GM23338 (cell line): Measurements from ENCODE around the gene PHYHIPL. TPM values are rescaled to one million over a fixed set of nuclear protein-coding genes. Genes with fewer than 3 reads are reported as not detected.

ENCODE experiments used
- ATAC-seq: fragments of 200-7000 bp; cut with Tn5 transposase; 3 replicates; pipeline ENCODE4 v1.9.1; 2020
- DNase-seq: peaks from one replicate; pipeline ENCODE4 v3.0.0-alpha.2; 2015; ENCODE audit warnings: low spot score
- H2AFZ ChIP-seq: fragments of 200-600 bp; sonication (generic); 2 replicates; pipeline ENCODE4 v1.8.0; 2016; ENCODE audit warnings: antibody characterized with exemption, mild to moderate bottlenecking, moderate library complexity
- H3F3A ChIP-seq: fragments of 200-600 bp; sonication (generic); replicated peaks from 2 replicates; pipeline ENCODE4 v1.8.0; 2017; ENCODE audit warnings: antibody characterized with exemption, mixed run types, low read depth
- H3K27ac ChIP-seq: fragments of 200-600 bp; sonication (generic); 2 replicates; pipeline ENCODE4 v1.6.1; 2016; ENCODE audit warnings: low read depth
- H3K27me3 ChIP-seq: fragments of 200-600 bp; sonication (generic); 2 replicates; pipeline ENCODE4 v1.8.0; 2016; ENCODE audit warnings: mild to moderate bottlenecking, mixed run types, moderate library complexity; ENCODE audit not compliant: insufficient read depth
- H3K36me3 ChIP-seq: fragments of 200-600 bp; sonication (generic); 2 replicates; pipeline ENCODE4 v1.8.0; 2016; ENCODE audit warnings: mild to moderate bottlenecking; ENCODE audit not compliant: insufficient read depth
- H3K4me1 ChIP-seq: fragments of 200-600 bp; sonication (generic); 2 replicates; pipeline ENCODE4 v1.8.0; 2016; ENCODE audit warnings: mild to moderate bottlenecking, moderate library complexity; ENCODE audit not compliant: insufficient read depth
- H3K4me2 ChIP-seq: fragments of 200-600 bp; sonication (generic); 2 replicates; pipeline ENCODE4 v1.7.1; 2017; ENCODE audit warnings: mixed run types
- H3K4me3 ChIP-seq: fragments of 200-600 bp; sonication (generic); 2 replicates; pipeline ENCODE4 v1.6.1; 2016; ENCODE audit warnings: mixed run types
- H3K79me2 ChIP-seq: fragments of 200-600 bp; sonication (generic); replicated peaks from 2 replicates; pipeline ENCODE4 v1.8.0; 2017; ENCODE audit warnings: mild to moderate bottlenecking; ENCODE audit not compliant: insufficient read depth
- H3K9me2 ChIP-seq: fragments of 200-600 bp; sonication (generic); 2 replicates; pipeline ENCODE4 v1.8.0; 2017; ENCODE audit not compliant: insufficient read depth
- H4K20me1 ChIP-seq: fragments of 200-600 bp; sonication (generic); replicated peaks from 2 replicates; pipeline ENCODE4 v1.8.0; 2017; ENCODE audit warnings: mild to moderate bottlenecking; ENCODE audit not compliant: insufficient read depth
- H3K27ac Mint-ChIP-seq: 2 replicates; pipeline ENCODE4 v1.8.0; 2020; ENCODE audit warnings: inconsistent platforms, mild to moderate bottlenecking, moderate library complexity, mixed read lengths
- H3K27me3 Mint-ChIP-seq: 3 replicates; pipeline ENCODE4 v1.8.0; 2022; ENCODE audit warnings: low read depth, mild to moderate bottlenecking, moderate library complexity, mixed read lengths, inconsistent platforms; ENCODE audit not compliant: insufficient read depth, poor library complexity
- H3K36me3 Mint-ChIP-seq: 3 replicates; pipeline ENCODE4 v1.8.0; 2021; ENCODE audit warnings: low read depth, mild to moderate bottlenecking, inconsistent platforms, moderate library complexity, mixed read lengths
- H3K4me1 Mint-ChIP-seq: 3 replicates; pipeline ENCODE4 v1.8.0; 2020; ENCODE audit warnings: mild to moderate bottlenecking, inconsistent platforms, mixed read lengths
- H3K4me3 Mint-ChIP-seq: 3 replicates; pipeline ENCODE4 v1.8.0; 2021; ENCODE audit warnings: moderate library complexity, mild to moderate bottlenecking, inconsistent platforms, mixed read lengths
- H3K9me3 Mint-ChIP-seq: 3 replicates; pipeline ENCODE4 v1.8.0; 2020; ENCODE audit warnings: moderate library complexity, mild to moderate bottlenecking, inconsistent platforms, mixed read lengths
- CREB1 ChIP-seq: fragments of 250-450 bp; sonication (Bioruptor Pico); IDR thresholded peaks from 2 replicates; pipeline ENCODE4 v1.5.0; 2020; ENCODE audit warnings: low read depth, mild to moderate bottlenecking, moderate library complexity
- CTCF ChIP-seq, 2 experiments: fragments of 200-600 bp in 1 of 2; sonication (generic) in 1 of 2; conservative IDR thresholded peaks; 2 replicates each; pipeline versions ENCODE4 v1.5.1 to v1.6.1; 2016 to 2017; ENCODE audit warnings: antibody characterized with exemption in 2 of 2, low read depth in 2 of 2, mild to moderate bottlenecking in 2 of 2, moderate library complexity in 1 of 2
- ETS1 ChIP-seq: IDR thresholded peaks from 2 replicates; pipeline ENCODE4 v1.6.1; 2016; ENCODE audit warnings: antibody characterized with exemption
- EZH2 ChIP-seq: fragments of 200-600 bp; sonication (generic); IDR thresholded peaks from one replicate; pipeline ENCODE4 v1.8.0; 2017; ENCODE audit warnings: antibody characterized with exemption, mild to moderate bottlenecking, low read depth; ENCODE audit not compliant: unreplicated experiment
- EZH2phosphoT487 ChIP-seq: fragments of 200-600 bp; sonication (generic); IDR thresholded peaks from one replicate; pipeline ENCODE4 v1.8.1; 2018; ENCODE audit warnings: antibody characterized with exemption; ENCODE audit not compliant: unreplicated experiment
- JUNB ChIP-seq: IDR thresholded peaks from one replicate; pipeline ENCODE4 v1.6.1; 2016; ENCODE audit warnings: antibody characterized with exemption; ENCODE audit not compliant: unreplicated experiment
- NANOG ChIP-seq: IDR thresholded peaks from 2 replicates; pipeline ENCODE4 v1.6.1; 2016; ENCODE audit warnings: antibody characterized with exemption, borderline replicate concordance
- POLR2AphosphoS5 ChIP-seq: IDR thresholded peaks from 2 replicates; pipeline ENCODE4 v1.6.1; 2016; ENCODE audit warnings: antibody characterized with exemption, low read depth
- STAT1 ChIP-seq: IDR thresholded peaks from one replicate; pipeline ENCODE4 v1.6.1; 2016; ENCODE audit warnings: antibody characterized with exemption; ENCODE audit not compliant: unreplicated experiment
- ZNF114 ChIP-seq: fragments of 250-450 bp; sonication (Bioruptor Pico); IDR thresholded peaks from 2 replicates; pipeline ENCODE4 v1.5.0; 2020; ENCODE audit warnings: mild to moderate bottlenecking, moderate library complexity
- ZNF331 ChIP-seq: fragments of 250-450 bp; sonication (Bioruptor Pico); IDR thresholded peaks from 2 replicates; pipeline ENCODE4 v1.5.0; 2020; ENCODE audit warnings: low read depth, mild to moderate bottlenecking, moderate library complexity
- polyA plus RNA-seq: library from polyadenylated mRNA; unstranded; fragments of >200 nt; fragmentation: Nextera tagmentation; extraction: Ambion mirVana; gene quantifications from 2 replicates; pipeline ENCODE4 v1.2.1, GENCODE V29; 2016
- total RNA-seq: library from RNA; depleted of rRNA; stranded (reverse); fragments of >200 nt; shearing (Covaris generic); gene quantifications from 2 replicates; pipeline ENCODE4 v1.2.3, GENCODE V29; 2014
- TF ChIP-seq, protein P1 (sequence below): fragments of 250-450 bp; sonication (Bioruptor Pico); IDR thresholded peaks from 2 replicates; pipeline ENCODE4 v1.5.0; 2020; ENCODE audit warnings: mild to moderate bottlenecking, moderate library complexity
- TF ChIP-seq, protein P2 (sequence below): IDR thresholded peaks from one replicate; pipeline ENCODE4 v1.6.1; 2018; ENCODE audit warnings: antibody characterized with exemption; ENCODE audit not compliant: unreplicated experiment

The PHYHIPL gene
- total and polyA plus RNA-seq, 2 experiments from 2014 or later: 0.24 to 0.27 TPM

DNA sequence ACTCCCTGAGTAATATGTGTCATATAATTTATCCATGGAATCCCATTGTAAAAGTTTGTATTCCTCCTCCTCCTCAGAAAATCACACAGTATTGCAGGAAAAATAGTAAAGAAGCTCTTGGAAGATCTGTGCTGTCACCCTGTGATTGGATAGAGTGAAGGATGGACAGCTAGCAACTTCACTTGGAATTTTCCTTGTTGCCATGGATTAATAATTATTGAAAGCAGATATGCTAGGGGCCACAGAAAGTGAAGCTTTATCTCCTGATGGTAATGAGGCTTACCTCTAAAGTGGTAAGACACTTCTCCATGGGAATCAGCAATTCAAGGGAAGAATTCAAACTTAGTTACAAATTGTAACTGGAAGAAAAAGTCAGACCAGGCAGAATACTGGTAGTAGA lies 48.8 kb downstream of the PHYHIPL start:
- H3K4me1 ChIP-seq: 0 out of 2 replicates have a peak, but pooled peaks cover 7% of the 10 kb centered on the region
- Mint-ChIP-seq H3K4me1 (peaks cover 4% of the 10 kb centered on the region; the same call in 2 of the 3 replicates), H3K36me3 (no peaks in the 10 kb centered on the region), H3K27me3 (peaks cover 2% of the 10 kb centered on the region), H3K4me3 (no peak overlapping the region), H3K9me3 (no peaks in the 10 kb centered on the region), H3K27ac (no peak overlapping the region)
- no peaks in the 10 kb centered on the region for H3K79me2 ChIP-seq
- TF ChIP-seq, protein P1, sequence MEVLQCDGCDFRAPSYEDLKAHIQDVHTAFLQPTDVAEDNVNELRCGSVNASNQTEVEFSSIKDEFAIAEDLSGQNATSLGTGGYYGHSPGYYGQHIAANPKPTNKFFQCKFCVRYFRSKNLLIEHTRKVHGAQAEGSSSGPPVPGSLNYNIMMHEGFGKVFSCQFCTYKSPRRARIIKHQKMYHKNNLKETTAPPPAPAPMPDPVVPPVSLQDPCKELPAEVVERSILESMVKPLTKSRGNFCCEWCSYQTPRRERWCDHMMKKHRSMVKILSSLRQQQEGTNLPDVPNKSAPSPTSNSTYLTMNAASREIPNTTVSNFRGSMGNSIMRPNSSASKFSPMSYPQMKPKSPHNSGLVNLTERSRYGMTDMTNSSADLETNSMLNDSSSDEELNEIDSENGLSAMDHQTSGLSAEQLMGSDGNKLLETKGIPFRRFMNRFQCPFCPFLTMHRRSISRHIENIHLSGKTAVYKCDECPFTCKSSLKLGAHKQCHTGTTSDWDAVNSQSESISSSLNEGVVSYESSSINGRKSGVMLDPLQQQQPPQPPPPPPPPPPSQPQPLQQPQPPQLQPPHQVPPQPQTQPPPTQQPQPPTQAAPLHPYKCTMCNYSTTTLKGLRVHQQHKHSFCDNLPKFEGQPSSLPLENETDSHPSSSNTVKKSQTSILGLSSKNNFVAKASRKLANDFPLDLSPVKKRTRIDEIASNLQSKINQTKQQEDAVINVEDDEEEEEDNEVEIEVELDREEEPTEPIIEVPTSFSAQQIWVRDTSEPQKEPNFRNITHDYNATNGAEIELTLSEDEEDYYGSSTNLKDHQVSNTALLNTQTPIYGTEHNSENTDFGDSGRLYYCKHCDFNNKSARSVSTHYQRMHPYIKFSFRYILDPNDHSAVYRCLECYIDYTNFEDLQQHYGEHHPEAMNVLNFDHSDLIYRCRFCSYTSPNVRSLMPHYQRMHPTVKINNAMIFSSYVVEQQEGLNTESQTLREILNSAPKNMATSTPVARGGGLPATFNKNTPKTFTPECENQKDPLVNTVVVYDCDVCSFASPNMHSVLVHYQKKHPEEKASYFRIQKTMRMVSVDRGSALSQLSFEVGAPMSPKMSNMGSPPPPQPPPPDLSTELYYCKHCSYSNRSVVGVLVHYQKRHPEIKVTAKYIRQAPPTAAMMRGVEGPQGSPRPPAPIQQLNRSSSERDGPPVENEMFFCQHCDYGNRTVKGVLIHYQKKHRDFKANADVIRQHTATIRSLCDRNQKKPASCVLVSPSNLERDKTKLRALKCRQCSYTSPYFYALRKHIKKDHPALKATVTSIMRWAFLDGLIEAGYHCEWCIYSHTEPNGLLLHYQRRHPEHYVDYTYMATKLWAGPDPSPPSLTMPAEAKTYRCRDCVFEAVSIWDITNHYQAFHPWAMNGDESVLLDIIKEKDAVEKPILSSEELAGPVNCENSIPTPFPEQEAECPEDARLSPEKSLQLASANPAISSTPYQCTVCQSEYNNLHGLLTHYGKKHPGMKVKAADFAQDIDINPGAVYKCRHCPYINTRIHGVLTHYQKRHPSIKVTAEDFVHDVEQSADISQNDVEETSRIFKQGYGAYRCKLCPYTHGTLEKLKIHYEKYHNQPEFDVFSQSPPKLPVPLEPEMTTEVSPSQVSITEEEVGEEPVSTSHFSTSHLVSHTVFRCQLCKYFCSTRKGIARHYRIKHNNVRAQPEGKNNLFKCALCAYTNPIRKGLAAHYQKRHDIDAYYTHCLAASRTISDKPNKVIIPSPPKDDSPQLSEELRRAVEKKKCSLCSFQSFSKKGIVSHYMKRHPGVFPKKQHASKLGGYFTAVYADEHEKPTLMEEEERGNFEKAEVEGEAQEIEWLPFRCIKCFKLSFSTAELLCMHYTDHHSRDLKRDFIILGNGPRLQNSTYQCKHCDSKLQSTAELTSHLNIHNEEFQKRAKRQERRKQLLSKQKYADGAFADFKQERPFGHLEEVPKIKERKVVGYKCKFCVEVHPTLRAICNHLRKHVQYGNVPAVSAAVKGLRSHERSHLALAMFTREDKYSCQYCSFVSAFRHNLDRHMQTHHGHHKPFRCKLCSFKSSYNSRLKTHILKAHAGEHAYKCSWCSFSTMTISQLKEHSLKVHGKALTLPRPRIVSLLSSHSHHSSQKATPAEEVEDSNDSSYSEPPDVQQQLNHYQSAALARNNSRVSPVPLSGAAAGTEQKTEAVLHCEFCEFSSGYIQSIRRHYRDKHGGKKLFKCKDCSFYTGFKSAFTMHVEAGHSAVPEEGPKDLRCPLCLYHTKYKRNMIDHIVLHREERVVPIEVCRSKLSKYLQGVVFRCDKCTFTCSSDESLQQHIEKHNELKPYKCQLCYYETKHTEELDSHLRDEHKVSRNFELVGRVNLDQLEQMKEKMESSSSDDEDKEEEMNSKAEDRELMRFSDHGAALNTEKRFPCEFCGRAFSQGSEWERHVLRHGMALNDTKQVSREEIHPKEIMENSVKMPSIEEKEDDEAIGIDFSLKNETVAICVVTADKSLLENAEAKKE (CRISPR knock-in tag): no peak
- TF ChIP-seq, protein P2, sequence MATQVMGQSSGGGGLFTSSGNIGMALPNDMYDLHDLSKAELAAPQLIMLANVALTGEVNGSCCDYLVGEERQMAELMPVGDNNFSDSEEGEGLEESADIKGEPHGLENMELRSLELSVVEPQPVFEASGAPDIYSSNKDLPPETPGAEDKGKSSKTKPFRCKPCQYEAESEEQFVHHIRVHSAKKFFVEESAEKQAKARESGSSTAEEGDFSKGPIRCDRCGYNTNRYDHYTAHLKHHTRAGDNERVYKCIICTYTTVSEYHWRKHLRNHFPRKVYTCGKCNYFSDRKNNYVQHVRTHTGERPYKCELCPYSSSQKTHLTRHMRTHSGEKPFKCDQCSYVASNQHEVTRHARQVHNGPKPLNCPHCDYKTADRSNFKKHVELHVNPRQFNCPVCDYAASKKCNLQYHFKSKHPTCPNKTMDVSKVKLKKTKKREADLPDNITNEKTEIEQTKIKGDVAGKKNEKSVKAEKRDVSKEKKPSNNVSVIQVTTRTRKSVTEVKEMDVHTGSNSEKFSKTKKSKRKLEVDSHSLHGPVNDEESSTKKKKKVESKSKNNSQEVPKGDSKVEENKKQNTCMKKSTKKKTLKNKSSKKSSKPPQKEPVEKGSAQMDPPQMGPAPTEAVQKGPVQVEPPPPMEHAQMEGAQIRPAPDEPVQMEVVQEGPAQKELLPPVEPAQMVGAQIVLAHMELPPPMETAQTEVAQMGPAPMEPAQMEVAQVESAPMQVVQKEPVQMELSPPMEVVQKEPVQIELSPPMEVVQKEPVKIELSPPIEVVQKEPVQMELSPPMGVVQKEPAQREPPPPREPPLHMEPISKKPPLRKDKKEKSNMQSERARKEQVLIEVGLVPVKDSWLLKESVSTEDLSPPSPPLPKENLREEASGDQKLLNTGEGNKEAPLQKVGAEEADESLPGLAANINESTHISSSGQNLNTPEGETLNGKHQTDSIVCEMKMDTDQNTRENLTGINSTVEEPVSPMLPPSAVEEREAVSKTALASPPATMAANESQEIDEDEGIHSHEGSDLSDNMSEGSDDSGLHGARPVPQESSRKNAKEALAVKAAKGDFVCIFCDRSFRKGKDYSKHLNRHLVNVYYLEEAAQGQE: no peak
- TF ChIP-seq POLR2AphosphoS5 (no peak), EZH2phosphoT487 (no peak), EZH2 (no peak), CTCF (conservative IDR thresholded peaks at IDR 0.05; ENCODE audit: low read depth in 2 of 2) (no peak), JUNB (no peak), ZNF331 (CRISPR knock-in tag) (no peak), STAT1 (no peak), NANOG (no peak), CREB1 (CRISPR knock-in tag) (no peak), ETS1 (no peak), ZNF114 (CRISPR knock-in tag) (no peak)
- no peak overlapping the region for H3K4me2 ChIP-seq
- H3K36me3 ChIP-seq: no peaks in the 10 kb centered on the region
- no peak overlapping the region for H3K27ac ChIP-seq
- ATAC-seq: no peak
- DNase-seq: no peak
- no peaks in the 10 kb centered on the region for H4K20me1 ChIP-seq
- H3K4me3 ChIP-seq: no peak overlapping the region
- no peaks in the 10 kb centered on the region for H3K27me3 ChIP-seq
- no peak overlapping the region for H2AFZ ChIP-seq
- no peaks in the 10 kb centered on the region for H3F3A ChIP-seq
- H3K9me2 ChIP-seq: no peaks in the 10 kb centered on the region
